PFSK-1 (cell line): ENCODE measurements around the gene IGDCC3.

Source experiments
- FOXP2 ChIP-seq: optimal IDR thresholded peaks from 2 replicates; pipeline ENCODE3; 2011; ENCODE audit warnings: borderline replicate concordance, control low read depth, inconsistent platforms; ENCODE audit not compliant: insufficient read depth; ENCODE audit errors: extremely low read length, extremely low read depth
- POLR2AphosphoS5 ChIP-seq: IDR thresholded peaks from 2 replicates; pipeline ENCODE4 v1.6.1; 2012; ENCODE audit warnings: low read depth, mild to moderate bottlenecking, control low read depth, low read length, moderate library complexity
- SIN3A ChIP-seq: IDR thresholded peaks from 2 replicates; pipeline ENCODE4 v1.6.1; 2012; ENCODE audit warnings: mild to moderate bottlenecking, low read length, moderate library complexity, borderline replicate concordance; ENCODE audit not compliant: insufficient read depth
- TAF1 ChIP-seq: IDR thresholded peaks from 2 replicates; pipeline ENCODE4 v1.6.1; 2012; ENCODE audit warnings: low read length, control low read depth, borderline replicate concordance; ENCODE audit not compliant: insufficient read depth
- TF ChIP-seq, protein P1 (sequence below), 2 experiments: IDR thresholded peaks; 2 replicates each; pipeline versions ENCODE4 v1.6.1 to v1.8.0; 2011 to 2012; ENCODE audit warnings: low read depth in 2 of 2, low read length in 2 of 2, control low read depth in 1 of 2, inconsistent platforms in 1 of 2, mild to moderate bottlenecking in 1 of 2, moderate library complexity in 1 of 2; ENCODE audit not compliant: insufficient read depth in 1 of 2

IGDCC3 gene

DNA sequence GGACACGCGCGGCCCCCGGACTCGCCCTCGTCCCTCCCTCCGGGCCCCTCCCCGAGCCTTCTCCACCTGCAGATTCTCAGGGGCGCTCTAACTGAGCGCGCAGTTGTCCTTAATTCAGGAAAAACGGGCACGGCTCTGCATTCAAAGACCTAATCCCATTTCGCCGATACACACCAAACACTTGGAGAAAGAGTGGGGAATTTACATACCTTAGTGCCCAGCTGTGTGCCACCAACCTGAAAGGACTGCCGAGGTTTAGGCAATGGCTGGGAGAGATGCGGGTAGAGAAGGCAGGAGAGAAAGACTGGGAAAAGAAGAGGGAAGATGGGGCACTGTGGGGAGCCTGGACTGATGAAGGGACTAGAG is 21.8 kb downstream of the IGDCC3 start:
- TF ChIP-seq TAF1 (no peak), FOXP2 (no peak), POLR2AphosphoS5 (no peak), SIN3A (no peak)
- TF ChIP-seq, protein P1, sequence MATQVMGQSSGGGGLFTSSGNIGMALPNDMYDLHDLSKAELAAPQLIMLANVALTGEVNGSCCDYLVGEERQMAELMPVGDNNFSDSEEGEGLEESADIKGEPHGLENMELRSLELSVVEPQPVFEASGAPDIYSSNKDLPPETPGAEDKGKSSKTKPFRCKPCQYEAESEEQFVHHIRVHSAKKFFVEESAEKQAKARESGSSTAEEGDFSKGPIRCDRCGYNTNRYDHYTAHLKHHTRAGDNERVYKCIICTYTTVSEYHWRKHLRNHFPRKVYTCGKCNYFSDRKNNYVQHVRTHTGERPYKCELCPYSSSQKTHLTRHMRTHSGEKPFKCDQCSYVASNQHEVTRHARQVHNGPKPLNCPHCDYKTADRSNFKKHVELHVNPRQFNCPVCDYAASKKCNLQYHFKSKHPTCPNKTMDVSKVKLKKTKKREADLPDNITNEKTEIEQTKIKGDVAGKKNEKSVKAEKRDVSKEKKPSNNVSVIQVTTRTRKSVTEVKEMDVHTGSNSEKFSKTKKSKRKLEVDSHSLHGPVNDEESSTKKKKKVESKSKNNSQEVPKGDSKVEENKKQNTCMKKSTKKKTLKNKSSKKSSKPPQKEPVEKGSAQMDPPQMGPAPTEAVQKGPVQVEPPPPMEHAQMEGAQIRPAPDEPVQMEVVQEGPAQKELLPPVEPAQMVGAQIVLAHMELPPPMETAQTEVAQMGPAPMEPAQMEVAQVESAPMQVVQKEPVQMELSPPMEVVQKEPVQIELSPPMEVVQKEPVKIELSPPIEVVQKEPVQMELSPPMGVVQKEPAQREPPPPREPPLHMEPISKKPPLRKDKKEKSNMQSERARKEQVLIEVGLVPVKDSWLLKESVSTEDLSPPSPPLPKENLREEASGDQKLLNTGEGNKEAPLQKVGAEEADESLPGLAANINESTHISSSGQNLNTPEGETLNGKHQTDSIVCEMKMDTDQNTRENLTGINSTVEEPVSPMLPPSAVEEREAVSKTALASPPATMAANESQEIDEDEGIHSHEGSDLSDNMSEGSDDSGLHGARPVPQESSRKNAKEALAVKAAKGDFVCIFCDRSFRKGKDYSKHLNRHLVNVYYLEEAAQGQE (IDR thresholded peaks at IDR 0.05; ENCODE audit: insufficient read depth in 1 of 2, low read depth in 2 of 2, low read length in 2 of 2), result no peak

DNA sequence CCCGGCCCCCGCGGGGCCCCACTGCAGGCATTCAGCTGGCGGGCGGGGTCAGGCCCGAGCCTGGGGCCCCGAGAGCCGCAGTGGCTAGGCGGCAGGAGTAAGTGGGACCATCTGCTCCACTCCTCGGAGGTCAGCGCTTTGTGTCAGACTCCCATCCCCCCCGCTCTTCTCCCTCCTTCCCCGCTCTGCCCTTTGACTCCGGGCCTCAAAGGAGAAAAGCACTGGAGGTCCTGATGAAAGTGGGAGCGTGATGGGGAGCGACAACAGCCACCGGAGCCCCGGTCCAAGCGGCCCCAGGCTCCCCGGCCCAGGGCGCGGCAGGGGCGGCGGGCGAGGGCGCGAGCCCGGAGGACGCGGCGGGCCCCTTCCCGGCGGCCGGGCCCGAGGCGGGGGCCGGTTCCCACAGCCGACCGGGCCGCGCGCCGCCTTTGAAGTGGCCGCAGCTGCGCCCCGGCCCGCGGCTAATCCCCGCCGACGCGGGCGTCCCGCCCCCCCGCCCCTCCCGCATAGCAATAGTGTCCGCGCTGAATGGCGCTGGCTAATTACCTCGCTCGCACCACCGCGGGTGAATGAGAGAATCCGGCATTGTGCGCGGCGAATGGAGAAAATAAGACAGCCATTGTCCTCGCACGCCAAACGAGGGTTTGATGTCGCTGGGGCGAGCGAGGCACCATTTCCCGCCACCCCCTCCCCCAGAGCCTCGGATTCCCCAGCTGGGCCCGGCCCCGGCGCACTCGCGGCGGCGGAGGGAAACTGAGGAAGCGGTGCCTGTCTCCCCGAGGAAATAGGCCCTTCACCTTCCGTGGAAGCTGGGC is 22.4 kb downstream of the IGDCC3 start:
- no peak for TF ChIP-seq FOXP2
- TF ChIP-seq, protein P1 (IDR thresholded peaks at IDR 0.05; ENCODE audit: insufficient read depth in 1 of 2, low read depth in 2 of 2, low read length in 2 of 2), result no peak
- TF ChIP-seq POLR2AphosphoS5, result no peak
- TF ChIP-seq TAF1, result no peak
- no peak for TF ChIP-seq SIN3A

DNA sequence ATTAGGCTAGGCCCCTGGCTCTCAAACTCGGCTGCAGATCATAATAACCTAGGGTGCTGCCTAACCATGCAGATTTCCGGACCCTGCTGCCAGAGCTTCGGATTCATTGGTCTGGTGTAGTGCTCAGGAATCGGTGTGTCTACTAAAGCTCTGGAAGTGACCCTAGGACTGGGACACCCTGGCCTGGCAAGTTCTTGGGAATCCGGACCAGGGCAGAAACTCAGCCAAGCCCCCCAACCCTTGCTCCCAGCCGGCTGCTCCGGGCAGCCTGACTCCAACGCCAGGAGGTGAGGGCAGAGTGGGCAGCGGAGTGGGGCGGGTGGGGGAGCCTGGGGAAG is 23.0 kb downstream of the IGDCC3 start:
- TF ChIP-seq TAF1, result no peak
- TF ChIP-seq POLR2AphosphoS5, result no peak

DNA sequence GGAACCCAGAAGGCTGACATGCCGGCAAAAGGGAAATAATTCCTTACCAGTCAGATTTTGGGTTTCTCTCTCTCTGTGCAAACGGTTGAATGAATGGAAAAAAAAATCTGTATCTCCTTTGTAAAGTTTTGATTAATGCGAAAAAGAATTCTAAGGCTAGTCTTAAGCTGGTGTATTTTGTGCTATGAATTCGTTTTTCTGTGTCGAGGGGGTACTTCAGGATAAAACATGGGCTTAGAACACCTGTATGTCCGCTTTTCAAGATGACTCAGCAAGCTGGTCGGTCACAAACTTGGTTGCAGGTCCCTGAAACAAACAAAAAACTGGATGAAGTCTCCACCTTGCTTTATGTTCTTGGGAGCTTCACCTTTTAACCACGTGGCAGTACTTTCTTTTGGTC is 28.5 kb downstream of the IGDCC3 start:
- TF ChIP-seq, protein P1 (IDR thresholded peaks at IDR 0.05; ENCODE audit: insufficient read depth in 1 of 2, low read depth in 2 of 2, low read length in 2 of 2), result no peak
- TF ChIP-seq FOXP2, result no peak

DNA sequence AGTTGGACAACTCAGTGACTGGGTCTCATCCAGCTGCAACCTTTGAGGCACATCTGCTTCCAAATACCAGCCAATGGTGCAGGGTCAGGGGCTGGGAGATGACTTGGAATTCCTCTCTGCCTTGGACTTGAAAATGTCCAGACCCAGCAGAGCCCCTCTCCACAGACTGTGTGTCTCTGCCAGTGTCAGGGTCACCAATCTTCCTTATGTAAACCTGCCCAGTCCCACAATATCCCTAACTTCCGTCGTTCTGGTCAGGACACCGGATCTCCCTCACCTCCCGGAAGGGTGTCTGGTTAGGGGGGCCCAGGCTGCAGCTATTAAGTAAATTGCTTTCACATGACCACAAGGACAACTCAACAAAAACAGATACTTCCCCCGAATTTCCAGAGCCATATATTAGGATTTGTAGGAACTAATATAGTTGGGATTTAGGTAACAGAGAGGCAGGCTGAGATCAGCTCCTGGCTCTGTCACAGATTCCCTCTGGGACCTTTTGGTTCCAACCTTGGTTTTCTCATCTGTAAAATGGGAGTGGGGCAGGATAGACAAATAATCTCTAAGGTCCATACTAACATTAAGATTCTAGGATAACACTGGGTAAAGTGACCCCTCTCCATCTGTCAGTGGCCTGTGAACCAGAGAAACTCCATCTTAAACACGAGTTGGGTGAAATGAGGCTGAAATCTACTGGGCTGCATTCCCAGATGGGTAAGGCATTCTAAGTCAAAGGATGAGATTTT is 30.8 kb downstream of the IGDCC3 start:
- TF ChIP-seq POLR2AphosphoS5 (no peak), SIN3A (no peak), TAF1 (no peak), FOXP2 (no peak)
- TF ChIP-seq, protein P1 (IDR thresholded peaks at IDR 0.05; ENCODE audit: insufficient read depth in 1 of 2, low read depth in 2 of 2, low read length in 2 of 2), result no peak
